WI38 (cell line): ENCODE data around the gene COL6A1.

ENCODE experiments used
- H3K4me3 ChIP-seq: 2 replicates; pipeline ENCODE4 v1.5.1; 2011; ENCODE audit warnings: low read depth, mild to moderate bottlenecking, control low read depth, low read length
- CTCF ChIP-seq: IDR thresholded peaks from 2 replicates; pipeline ENCODE4 v1.5.1; 2012; ENCODE audit warnings: low read depth, mild to moderate bottlenecking, control low read depth, low read length

The COL6A1 gene

DNA sequence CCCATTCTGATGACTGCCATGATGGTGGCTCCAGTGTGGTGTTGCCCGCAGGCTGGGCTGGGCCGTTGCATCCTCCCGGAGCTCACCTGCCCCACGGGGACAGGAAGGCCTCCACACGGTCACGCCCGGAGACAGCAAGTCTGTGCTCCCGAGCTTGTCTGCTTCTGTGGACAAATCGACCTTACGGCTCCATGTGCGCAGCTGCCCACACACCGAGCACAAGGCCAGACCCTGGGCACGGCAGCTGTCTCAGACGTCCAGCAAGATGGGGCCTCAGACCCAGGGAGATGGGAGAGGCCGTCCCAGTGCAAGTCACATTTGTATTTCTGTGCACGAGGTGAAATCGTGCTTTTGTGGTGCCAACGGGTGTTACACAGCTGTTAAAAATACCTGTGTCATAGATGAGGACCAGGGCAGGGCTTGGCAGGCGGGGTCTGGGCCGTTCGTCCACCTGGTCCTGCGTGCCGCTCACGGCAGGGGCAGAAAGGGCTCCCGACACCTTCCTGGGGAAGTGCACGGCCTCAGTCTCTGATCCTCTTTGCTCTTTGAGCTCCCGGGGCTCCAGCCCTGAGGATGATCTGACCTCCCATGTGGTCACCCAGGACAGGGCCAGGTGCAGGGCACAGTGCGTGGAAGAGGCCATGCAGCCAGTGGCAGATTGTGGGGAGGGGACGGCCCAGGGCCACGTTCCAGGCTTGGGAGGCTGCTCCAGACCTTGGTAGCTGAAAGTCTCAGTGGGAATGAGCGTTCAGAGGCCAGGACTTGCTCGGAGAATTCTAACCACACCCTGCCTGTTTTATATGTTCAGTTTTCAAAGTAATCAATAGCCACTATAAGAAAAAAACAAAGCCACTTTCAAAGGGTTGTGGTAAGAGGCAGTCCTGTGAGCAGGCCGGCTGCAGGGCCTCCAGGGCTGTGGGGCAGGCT lies 13.5 kb downstream of the COL6A1 start:
- H3K4me3 ChIP-seq = no peak overlapping the region
- no peak for TF ChIP-seq CTCF

DNA sequence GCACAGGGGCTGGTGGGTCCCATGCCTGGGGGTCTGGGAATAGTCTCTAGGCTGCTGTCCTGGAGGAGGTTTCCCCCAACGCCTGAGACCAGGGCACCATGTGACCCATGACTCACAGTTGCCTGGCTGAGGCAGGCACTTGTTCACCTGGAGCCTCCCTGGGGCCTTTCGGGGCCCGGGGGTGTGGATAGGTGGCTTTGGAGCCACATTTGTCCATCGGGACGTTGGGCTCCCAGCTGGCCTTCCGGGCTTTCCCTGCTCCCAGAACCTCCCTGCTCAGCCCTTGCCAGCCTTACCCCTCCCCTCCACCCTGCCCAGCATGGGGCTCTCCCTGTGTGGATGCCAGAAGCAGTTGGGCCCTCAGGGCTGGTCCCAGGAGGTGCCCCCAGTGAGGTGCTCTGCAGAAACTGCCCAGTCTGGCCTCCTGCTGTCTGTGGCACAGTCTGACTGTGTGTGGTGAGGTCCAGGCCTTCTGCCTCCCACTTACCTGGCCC lies 14.2 kb downstream of the COL6A1 start:
- no peak for TF ChIP-seq CTCF
- no peak overlapping the region for H3K4me3 ChIP-seq

GRCh38 chr21:45996311-45997204 lies 15.0 kb downstream of the COL6A1 start:
- no peak overlapping the region for H3K4me3 ChIP-seq
- no peak for TF ChIP-seq CTCF

GRCh38 chr21:45997205-45997494 lies 15.6 kb downstream of the COL6A1 start:
- H3K4me3 ChIP-seq = no peak overlapping the region
- no peak for TF ChIP-seq CTCF

DNA sequence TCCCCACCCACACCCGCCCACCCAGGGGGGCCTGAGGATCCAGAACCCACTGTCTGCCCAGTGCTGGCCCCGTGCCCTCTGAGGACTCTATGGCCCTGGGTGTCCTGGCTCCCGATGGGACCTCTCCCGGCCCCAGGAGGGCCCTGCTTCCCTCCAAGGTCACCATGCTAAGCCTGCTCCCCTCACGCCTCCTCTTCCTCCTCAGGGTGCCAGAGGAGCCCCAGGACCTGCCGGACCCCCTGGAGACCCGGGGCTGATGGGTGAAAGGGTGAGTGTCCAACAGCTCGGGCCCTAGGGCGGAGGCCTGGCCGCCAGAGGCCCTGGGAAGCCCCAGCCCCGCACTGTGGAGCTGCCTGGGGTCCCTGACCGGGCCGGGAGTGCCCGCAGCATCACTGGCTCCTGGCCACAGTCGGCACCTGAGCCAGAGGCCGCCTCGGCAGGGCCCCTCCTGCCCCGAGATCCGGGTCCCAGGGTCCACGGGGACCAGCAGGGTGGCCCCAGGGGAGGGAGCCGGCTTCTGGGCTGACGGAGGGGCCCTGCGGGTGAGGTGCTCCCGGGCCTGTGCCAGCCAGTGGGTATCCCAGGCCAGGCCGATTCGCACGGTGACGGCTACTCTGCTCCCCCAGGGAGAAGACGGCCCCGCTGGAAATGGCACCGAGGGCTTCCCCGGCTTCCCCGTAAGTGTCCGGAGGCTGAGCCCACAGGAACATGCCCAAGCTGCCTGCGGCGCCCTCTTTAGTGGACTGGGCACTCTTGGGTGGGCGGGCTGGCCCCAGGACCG lies 16.1 kb downstream of the COL6A1 start:
- no peak overlapping the region for H3K4me3 ChIP-seq
- no peak for TF ChIP-seq CTCF

DNA sequence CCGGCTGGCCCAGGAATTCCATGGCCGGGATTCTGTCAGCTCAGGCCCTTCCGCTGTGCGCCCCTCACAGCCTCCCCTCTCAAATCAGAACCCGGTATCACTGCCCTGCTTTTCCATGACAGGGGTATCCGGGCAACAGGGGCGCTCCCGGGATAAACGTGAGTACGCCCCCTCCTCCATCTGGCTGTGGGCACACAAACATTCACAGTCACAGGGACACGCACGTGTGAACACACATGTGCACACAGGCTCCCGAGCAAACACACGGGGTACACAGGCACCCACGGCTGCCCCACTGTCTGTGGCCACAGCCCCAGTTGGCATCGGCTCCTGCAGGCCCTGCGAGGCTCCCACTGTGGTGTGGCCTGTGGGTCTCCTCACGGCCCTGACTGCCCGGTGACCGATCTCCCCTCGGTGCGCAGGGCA lies 16.7 kb downstream of the COL6A1 start:
- H3K4me3 ChIP-seq = no peak overlapping the region
- TF ChIP-seq CTCF = no peak
